GM23338 (cell line): Measurements from ENCODE around the gene DBF4B. TPM values are rescaled to one million over a fixed set of nuclear protein-coding genes. Genes with fewer than 3 reads are reported as not detected.
"Not testable (repeated sequence)": the region's sequence is repeated elsewhere in the genome, so short reads cannot be mapped to it uniquely, and the experiment has no call there.

Experiments
- ATAC-seq: fragments of 200-7000 bp; cut with Tn5 transposase; 3 replicates; pipeline ENCODE4 v1.9.1; 2020
- DNase-seq: peaks from one replicate; pipeline ENCODE4 v3.0.0-alpha.2; 2015; ENCODE audit warnings: low spot score
- H2AFZ ChIP-seq: fragments of 200-600 bp; sonication (generic); 2 replicates; pipeline ENCODE4 v1.8.0; 2016; ENCODE audit warnings: antibody characterized with exemption, mild to moderate bottlenecking, moderate library complexity
- H3F3A ChIP-seq: fragments of 200-600 bp; sonication (generic); replicated peaks from 2 replicates; pipeline ENCODE4 v1.8.0; 2017; ENCODE audit warnings: antibody characterized with exemption, mixed run types, low read depth
- H3K27ac ChIP-seq: fragments of 200-600 bp; sonication (generic); 2 replicates; pipeline ENCODE4 v1.6.1; 2016; ENCODE audit warnings: low read depth
- H3K27me3 ChIP-seq: fragments of 200-600 bp; sonication (generic); 2 replicates; pipeline ENCODE4 v1.8.0; 2016; ENCODE audit warnings: mild to moderate bottlenecking, mixed run types, moderate library complexity; ENCODE audit not compliant: insufficient read depth
- H3K36me3 ChIP-seq: fragments of 200-600 bp; sonication (generic); 2 replicates; pipeline ENCODE4 v1.8.0; 2016; ENCODE audit warnings: mild to moderate bottlenecking; ENCODE audit not compliant: insufficient read depth
- H3K4me1 ChIP-seq: fragments of 200-600 bp; sonication (generic); 2 replicates; pipeline ENCODE4 v1.8.0; 2016; ENCODE audit warnings: mild to moderate bottlenecking, moderate library complexity; ENCODE audit not compliant: insufficient read depth
- H3K4me2 ChIP-seq: fragments of 200-600 bp; sonication (generic); 2 replicates; pipeline ENCODE4 v1.7.1; 2017; ENCODE audit warnings: mixed run types
- H3K4me3 ChIP-seq: fragments of 200-600 bp; sonication (generic); 2 replicates; pipeline ENCODE4 v1.6.1; 2016; ENCODE audit warnings: mixed run types
- H3K79me2 ChIP-seq: fragments of 200-600 bp; sonication (generic); replicated peaks from 2 replicates; pipeline ENCODE4 v1.8.0; 2017; ENCODE audit warnings: mild to moderate bottlenecking; ENCODE audit not compliant: insufficient read depth
- H3K9me2 ChIP-seq: fragments of 200-600 bp; sonication (generic); 2 replicates; pipeline ENCODE4 v1.8.0; 2017; ENCODE audit not compliant: insufficient read depth
- H4K20me1 ChIP-seq: fragments of 200-600 bp; sonication (generic); replicated peaks from 2 replicates; pipeline ENCODE4 v1.8.0; 2017; ENCODE audit warnings: mild to moderate bottlenecking; ENCODE audit not compliant: insufficient read depth
- H3K27ac Mint-ChIP-seq: 2 replicates; pipeline ENCODE4 v1.8.0; 2020; ENCODE audit warnings: inconsistent platforms, mild to moderate bottlenecking, moderate library complexity, mixed read lengths
- H3K27me3 Mint-ChIP-seq: 3 replicates; pipeline ENCODE4 v1.8.0; 2022; ENCODE audit warnings: low read depth, mild to moderate bottlenecking, moderate library complexity, mixed read lengths, inconsistent platforms; ENCODE audit not compliant: insufficient read depth, poor library complexity
- H3K36me3 Mint-ChIP-seq: 3 replicates; pipeline ENCODE4 v1.8.0; 2021; ENCODE audit warnings: low read depth, mild to moderate bottlenecking, inconsistent platforms, moderate library complexity, mixed read lengths
- H3K4me1 Mint-ChIP-seq: 3 replicates; pipeline ENCODE4 v1.8.0; 2020; ENCODE audit warnings: mild to moderate bottlenecking, inconsistent platforms, mixed read lengths
- H3K4me3 Mint-ChIP-seq: 3 replicates; pipeline ENCODE4 v1.8.0; 2021; ENCODE audit warnings: moderate library complexity, mild to moderate bottlenecking, inconsistent platforms, mixed read lengths
- H3K9me3 Mint-ChIP-seq: 3 replicates; pipeline ENCODE4 v1.8.0; 2020; ENCODE audit warnings: moderate library complexity, mild to moderate bottlenecking, inconsistent platforms, mixed read lengths
- CTCF ChIP-seq, 2 experiments: fragments of 200-600 bp in 1 of 2; sonication (generic) in 1 of 2; conservative IDR thresholded peaks; 2 replicates each; pipeline versions ENCODE4 v1.5.1 to v1.6.1; 2016 to 2017; ENCODE audit warnings: antibody characterized with exemption in 2 of 2, low read depth in 2 of 2, mild to moderate bottlenecking in 2 of 2, moderate library complexity in 1 of 2
- ETS1 ChIP-seq: IDR thresholded peaks from 2 replicates; pipeline ENCODE4 v1.6.1; 2016; ENCODE audit warnings: antibody characterized with exemption
- EZH2 ChIP-seq: fragments of 200-600 bp; sonication (generic); IDR thresholded peaks from one replicate; pipeline ENCODE4 v1.8.0; 2017; ENCODE audit warnings: antibody characterized with exemption, mild to moderate bottlenecking, low read depth; ENCODE audit not compliant: unreplicated experiment
- JUNB ChIP-seq: IDR thresholded peaks from one replicate; pipeline ENCODE4 v1.6.1; 2016; ENCODE audit warnings: antibody characterized with exemption; ENCODE audit not compliant: unreplicated experiment
- NANOG ChIP-seq: IDR thresholded peaks from 2 replicates; pipeline ENCODE4 v1.6.1; 2016; ENCODE audit warnings: antibody characterized with exemption, borderline replicate concordance
- REST ChIP-seq: IDR thresholded peaks from one replicate; pipeline ENCODE4 v1.6.1; 2018; ENCODE audit warnings: antibody characterized with exemption; ENCODE audit not compliant: unreplicated experiment
- ZNF462 ChIP-seq: fragments of 250-450 bp; sonication (Bioruptor Pico); IDR thresholded peaks from 2 replicates; pipeline ENCODE4 v1.5.0; 2020; ENCODE audit warnings: mild to moderate bottlenecking, moderate library complexity
- polyA plus RNA-seq: library from polyadenylated mRNA; unstranded; fragments of >200 nt; fragmentation: Nextera tagmentation; extraction: Ambion mirVana; gene quantifications from 2 replicates; pipeline ENCODE4 v1.2.1, GENCODE V29; 2016
- total RNA-seq: library from RNA; depleted of rRNA; stranded (reverse); fragments of >200 nt; shearing (Covaris generic); gene quantifications from 2 replicates; pipeline ENCODE4 v1.2.3, GENCODE V29; 2014

DBF4B gene
- total and polyA plus RNA-seq, 2 experiments from 2014 or later = 9.9 to 16.4 TPM

- TF ChIP-seq ZNF462 (CRISPR knock-in tag) = no peak
- TF ChIP-seq REST = no peak
- TF ChIP-seq EZH2 = no peak
- TF ChIP-seq ETS1 = no peak
- no peak for TF ChIP-seq JUNB
- TF ChIP-seq CTCF (conservative IDR thresholded peaks at IDR 0.05; ENCODE audit: low read depth in 2 of 2) = no peak
- no peak for TF ChIP-seq NANOG
Measured at GRCh38 chr17:44693609-44694008, 14.9 kb upstream of the DBF4B start (continued).

- H3K9me2 ChIP-seq, H3K27me3 ChIP-seq, H3K4me1 ChIP-seq, H3K4me3 Mint-ChIP-seq, H3F3A ChIP-seq, H3K27ac ChIP-seq, H2AFZ ChIP-seq, H3K4me2 ChIP-seq, H3K36me3 Mint-ChIP-seq, H3K4me3 ChIP-seq, H3K36me3 ChIP-seq, H3K27ac Mint-ChIP-seq, H3K27me3 Mint-ChIP-seq, DNase-seq, H3K9me3 Mint-ChIP-seq, H4K20me1 ChIP-seq, H3K4me1 Mint-ChIP-seq, ATAC-seq, H3K79me2 ChIP-seq: not testable (repeated sequence)
Measured at GRCh38 chr17:44700288-44700687, 8.2 kb upstream of the DBF4B start.
